Stimulated activated naive CD4-positive, alpha-beta T cell treated with Interleukin-2 at 50 U/mL for 16 hours (primary cell): ENCODE results near the gene IL5RA.

Source experiments
- DNase-seq: peaks from one replicate; lab custom pipeline; 2025; lab: John Stamatoyannopoulos, UW

The IL5RA gene

GRCh38 chr3:3107858-3108257 lies 2.3 kb downstream of the IL5RA start:
- DNase-seq: no peak

DNA sequence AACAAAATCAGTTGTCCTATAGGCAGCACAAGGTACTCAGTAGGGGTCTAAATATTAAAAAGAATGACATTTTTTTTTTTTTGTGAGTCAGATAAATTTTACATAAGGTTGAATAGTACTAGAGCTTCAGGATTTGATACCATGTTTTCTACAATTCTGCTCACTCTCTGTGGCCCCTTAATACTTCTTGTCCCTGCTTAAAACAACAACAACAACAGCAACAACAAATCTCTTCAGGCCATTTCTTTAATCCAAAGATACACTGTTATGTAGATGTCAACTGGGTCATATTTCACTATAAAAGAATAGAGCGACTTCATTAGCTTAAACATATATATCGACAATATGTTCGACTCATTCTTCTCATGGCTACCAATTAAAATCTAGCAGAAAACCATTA lies 3.0 kb downstream of the IL5RA start:
- DNase-seq: no peak

- no peak for DNase-seq
Measured at GRCh38 chr3:3105815-3106214, 4.4 kb downstream of the IL5RA start.

DNA sequence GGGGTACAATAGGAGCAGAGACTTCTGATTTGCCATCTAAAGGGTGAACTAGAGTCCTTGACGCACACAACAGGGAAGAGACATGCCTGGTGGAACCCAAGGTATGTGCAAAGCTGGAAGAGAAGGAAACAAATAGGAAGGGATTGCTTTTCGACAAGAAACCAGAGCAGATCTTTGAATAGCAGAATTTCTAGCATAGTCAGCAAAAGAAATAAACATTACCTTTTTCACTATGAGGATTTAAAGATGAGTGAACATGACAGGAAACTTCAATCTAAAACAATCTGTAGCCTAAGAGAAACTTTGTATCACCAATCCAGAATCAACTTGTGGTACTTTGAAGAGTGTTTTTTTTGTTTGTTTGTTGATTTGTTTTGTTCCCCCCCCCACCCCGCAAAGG lies 4.9 kb downstream of the IL5RA start:
- no peak for DNase-seq

DNA sequence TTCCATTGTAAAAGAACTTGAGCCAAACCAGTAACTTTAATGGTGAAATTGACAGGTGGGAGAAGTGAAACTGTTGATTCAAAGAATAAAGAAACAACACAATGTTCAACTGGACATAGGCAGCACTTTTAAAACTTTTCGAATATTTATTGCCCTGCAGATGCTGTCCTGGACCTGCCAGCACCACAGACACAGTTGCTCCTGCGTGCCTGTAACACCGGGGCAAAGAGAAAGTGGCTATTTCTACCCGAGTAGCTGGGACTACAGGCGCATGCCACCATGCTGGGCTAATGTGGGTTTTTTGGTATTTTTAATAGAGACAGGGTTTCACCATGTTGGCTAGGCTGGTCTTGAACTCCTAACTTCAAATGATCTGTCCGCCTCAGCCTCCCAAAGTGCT lies 7.4 kb downstream of the IL5RA start:
- DNase-seq: no peak

DNA sequence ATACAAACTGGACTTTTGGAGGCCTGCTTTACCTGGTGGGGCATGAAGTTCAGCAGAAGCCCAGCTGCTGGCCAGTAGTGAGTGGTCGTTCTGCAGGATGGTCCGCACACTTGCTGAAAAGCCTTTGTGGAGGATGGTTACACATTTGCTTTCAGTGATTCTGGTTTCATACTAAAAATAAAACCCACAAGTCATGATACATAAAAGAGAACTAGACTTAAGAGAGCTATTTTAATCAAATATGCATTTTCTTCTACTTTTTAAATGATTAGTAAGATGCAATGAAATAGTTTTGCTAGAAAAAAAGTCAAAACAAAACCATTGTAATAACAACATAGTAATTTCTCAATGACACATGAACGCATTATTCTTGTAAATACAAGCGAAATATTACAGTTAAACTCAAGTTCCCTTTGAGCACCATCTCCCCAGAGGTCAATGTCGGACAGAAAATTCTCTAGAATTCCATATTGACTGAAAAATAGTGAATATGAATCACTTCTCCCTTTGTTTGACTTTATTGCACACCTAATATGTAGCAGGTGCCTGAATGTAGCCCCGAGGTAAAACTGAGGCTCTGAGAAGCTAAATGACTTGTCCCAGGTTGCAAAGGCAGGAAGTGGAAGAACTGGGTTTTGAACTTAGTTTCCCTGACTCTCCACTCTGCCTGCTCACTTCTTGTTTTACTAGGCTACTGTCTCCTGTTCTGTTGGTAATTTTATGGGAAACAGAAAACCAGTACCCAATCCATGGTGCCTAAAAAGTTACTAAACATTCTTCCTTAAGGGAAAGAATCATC lies 8.3 kb downstream of the IL5RA start:
- no peak for DNase-seq

GRCh38 chr3:3097958-3098357 lies 12.2 kb downstream of the IL5RA start:
- DNase-seq: no peak

DNA sequence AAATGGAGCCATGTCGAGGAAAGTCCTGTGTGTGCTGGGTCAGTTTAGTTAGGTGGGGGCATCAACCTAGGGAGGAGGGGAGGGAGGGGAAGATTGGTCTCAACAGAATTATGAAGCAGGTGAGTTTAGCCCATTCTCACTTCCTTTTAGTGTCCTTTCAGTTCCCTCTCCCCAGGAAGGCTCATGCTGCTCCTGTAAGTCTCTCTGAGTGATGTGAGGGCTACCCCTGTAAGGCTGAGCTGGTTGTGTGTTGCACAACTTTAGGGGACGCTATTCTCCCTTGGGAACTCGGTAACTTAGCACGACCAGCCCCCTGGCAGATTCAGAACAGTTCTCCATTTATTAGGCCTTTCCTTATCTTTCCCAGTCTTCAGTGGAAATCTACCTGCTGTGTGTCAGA lies 21.2 kb downstream of the IL5RA start:
- DNase-seq: no peak

DNA sequence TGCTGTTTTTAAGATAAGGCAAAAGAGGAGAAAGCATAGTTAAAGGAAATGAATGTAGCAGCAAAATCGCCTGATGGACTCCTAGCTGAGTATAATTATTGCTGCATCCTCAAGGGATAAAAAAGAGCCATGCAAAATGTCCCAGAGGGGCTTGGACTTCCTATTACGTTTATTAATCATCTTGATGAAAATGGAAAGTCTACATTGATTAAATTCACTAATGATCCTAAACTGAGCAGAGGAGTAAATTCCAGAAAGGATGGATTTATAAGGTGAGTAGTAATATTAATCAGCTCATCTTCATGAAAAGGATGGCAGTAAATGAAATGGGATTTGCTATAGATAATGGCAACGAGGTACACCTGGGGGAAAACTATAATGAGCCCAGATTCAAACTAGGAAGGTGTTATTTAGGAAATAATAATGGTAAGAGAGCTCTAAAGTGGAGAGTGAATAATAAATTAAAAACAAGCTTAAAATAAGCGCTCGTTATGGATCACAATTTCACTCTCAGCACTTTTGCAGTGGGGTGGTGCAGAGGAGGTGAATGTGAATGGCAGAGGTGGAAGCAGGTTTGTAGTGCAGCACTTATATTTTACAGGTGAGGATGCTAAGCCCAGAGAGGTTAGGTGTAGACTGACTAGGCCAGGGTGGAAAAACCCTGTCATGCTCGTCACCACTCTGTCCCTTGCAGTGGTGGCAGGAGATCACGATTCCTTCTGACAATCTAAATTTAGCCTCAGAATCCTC lies 22.3 kb downstream of the IL5RA start:
- no peak for DNase-seq

GRCh38 chr3:3087279-3087678 lies 22.9 kb downstream of the IL5RA start:
- DNase-seq: no peak

DNA sequence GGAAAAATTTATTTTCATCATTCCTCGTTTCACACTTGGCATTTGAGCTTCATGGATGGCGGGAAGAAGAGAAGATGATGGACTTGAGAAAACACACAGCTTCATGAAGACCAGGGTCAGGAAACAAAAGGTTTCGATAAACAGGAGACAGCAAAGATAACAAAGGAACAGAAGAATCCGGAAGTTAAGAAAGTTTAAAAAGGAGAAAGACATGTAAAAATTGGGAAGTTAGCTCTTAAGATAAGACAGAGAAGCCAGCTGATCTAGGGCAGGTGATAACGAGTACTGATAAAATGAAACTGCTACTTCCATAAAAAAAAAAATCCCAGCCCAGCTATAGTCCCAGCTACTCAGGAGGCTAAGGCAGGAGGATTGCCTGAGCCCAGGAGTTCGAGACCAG lies 23.9 kb downstream of the IL5RA start:
- no peak for DNase-seq

DNA sequence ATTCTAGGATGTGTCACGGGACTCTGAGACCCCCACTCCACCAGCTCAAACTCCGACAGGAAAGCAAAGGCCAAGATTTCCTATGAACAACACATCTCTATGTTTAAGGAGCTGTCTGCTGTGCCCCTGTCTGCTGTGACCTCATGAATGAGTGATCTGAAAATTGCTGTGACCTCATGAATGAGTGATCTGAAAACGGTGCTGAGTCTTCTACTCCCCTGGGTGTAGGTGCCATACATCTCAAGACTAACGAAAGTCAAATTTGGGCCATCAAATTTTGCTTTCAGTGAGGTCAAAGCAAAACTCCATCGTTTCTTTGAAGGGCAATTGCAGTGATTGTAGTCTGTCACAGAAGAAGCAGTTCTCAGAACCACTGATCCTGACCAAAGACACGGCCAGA lies 24.4 kb downstream of the IL5RA start:
- DNase-seq: no peak

- DNase-seq: no peak
Measured at GRCh38 chr3:3084890-3085289, 25.3 kb downstream of the IL5RA start.

DNA sequence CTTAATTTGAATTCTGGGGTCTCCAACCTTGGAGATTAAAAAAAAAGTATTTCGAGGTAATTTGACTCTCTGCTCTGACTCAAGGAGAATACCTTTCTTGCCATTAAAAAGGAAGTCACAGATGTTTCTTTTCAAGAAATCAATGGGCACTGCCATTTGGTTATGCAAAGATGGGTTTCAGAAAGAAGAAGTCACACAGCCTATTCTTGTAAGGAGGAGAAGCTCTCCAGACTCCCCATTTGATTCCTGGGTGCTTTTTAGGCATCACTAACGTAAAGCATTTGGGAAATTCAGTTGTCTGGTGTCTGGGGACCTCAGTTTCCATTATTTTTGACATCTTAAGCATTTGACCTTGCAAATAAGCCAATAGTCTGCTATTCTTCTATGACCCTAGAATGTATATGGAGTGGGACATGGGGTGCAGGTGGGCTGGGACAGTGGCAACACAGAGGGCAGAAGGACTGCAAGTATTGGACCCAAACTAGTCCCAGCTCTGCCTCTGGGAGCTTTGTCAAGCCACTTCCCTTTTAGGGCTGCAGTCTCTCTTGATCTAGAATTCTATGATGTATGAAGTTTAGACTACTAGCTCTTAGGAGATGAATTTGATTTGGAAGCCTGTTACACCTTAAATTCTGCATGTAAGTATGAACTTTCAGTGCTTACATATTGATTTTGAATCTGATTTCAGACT lies 27.8 kb downstream of the IL5RA start:
- no peak for DNase-seq

GRCh38 chr3:3081381-3082233 lies 28.6 kb downstream of the IL5RA start:
- DNase-seq: no peak

- no peak for DNase-seq
Measured at GRCh38 chr3:3080309-3080708, 29.9 kb downstream of the IL5RA start.

- DNase-seq: no peak
Measured at GRCh38 chr3:3074551-3075257, 35.5 kb downstream of the IL5RA start.

DNA sequence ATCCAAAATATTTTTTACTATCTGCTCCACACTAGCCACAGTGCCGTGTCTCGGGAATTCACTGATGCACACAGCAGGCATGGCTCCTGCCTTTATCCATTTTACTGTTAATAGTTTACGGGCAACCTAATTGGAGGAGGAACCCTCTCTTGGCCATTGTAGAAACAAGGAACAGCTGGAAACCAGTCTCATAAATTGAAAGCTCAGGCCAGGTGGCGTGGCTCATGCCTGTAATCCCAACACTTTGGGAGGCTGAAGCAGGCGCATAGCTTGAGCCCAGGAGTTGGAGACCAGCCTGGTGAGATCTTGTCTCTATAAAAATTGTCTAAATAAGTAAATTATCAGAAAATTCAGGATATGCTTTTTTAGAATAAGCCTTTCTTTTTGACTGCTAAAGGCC lies 39.0 kb downstream of the IL5RA start:
- no peak for DNase-seq

DNA sequence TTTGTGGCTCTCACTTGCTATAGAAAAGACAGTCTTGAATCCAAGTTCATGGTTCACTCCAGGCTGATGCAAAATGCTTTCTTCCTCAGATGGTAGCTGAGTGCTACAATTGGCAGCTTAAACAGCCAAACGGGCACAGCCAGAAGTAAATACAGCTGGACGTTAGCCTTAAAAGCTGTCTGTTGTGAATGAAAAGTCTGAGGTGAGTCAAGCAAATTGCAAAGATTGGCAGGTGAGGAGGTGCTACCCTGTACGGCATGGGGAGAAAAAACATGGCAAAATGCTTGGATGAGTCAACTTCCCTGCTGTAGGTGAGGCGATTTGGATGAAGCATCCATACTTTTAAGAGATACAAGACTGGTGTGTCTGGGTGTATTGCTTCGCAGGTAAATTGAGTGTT lies 40.5 kb downstream of the IL5RA start:
- no peak for DNase-seq

DNA sequence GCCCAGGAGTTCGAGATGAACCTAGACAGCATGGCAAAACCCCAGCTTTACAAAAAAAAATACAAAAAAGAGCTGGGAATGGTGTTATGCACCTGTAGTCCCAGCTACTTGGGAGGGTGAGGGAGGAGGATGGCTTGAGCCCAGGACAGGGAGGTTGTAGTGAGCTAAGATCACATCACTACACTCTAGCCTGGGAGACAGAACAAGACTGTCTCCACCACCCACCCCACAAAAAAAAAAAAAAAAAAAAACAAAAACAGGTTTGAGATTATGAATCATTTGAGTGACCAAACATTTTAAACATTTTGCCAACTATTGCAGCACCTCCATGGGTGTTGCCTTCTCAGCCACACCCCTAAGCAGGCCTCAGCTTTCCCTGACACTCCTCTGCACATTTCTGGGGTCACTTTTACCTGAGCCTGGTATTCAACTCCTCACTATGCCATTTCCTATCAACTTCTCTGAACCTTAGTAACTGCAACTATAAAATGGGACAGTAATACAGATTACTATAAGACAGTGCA lies 41.8 kb downstream of the IL5RA start:
- no peak for DNase-seq

DNA sequence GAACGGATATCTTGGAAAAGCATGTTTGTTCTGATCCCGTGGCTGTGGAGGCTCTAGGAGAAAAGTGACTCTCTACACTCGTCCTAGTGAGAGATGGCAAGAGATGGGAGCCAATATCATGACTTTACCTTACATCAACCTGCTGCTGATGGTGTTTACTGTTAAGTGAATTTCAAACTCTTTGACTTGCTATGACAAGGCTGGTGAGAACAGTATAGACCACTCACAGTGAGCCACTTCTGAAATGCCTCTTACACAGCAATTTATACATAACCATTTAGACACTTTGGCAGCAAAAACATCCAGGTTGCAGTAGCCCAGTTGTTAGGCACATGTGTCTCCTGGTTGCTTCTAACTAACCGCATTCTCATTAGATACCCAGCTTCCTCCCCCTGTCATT lies 43.3 kb downstream of the IL5RA start:
- DNase-seq: no peak
